Measurements from ENCODE around the gene ZBTB38. TPM values are rescaled to one million over a fixed set of nuclear protein-coding genes. Genes with fewer than 3 reads are reported as not detected.

The ZBTB38 gene
- polyA plus RNA-seq, 1 donor from 2014 or later = 18.7 TPM

DNA sequence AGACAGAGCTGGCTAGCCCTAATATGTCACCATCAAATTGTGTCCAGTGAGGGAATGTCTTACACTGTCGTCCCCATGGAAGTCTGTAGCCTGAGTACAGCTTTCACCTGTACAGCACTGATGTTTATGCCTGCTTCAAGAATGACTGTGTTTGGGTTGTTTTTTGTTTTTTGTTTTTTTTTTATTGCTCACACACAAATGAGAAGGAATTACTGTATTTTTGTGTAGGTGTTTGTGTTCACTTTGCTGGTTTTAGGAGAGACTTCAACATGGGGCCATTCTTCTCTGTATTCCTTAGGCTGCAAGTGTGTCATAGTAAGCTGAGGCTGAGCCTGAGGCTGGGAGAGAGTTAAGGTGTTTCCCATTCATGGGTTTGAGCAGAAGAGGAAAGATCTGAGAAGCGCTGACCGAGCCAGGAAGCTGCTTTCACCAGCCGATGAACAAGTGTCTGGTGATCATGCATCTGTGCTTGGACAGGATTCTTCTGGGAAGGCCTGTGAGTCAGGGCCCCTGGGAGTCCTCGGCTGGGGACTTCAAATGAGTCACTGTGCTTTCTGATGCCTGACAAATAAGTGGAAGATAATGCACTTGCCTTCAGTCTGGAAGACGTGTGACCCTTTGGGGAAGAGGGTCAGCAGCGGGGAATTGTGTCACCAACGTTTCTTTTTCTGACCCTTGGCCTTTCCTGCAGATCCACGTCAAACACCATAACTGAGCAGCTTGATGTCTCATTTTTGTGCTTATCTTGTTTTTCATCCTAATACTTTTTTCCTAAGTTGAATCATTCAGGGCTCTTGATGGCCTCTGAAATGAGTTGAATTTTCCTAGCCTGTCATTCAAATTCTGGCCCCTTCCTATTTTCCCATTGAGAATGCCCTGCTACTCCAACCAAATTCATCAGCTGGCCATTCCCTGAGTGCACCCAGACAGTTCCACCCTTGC is 36.7 kb upstream of the ZBTB38 start:
- no peak overlapping the region for H2AFZ ChIP-seq (ENCODE audit: low read depth, low read length)
- H3K27me3 ChIP-seq (ENCODE audit: insufficient read depth, low read depth, low read length) = no peaks in the 10 kb centered on the region
- no peak overlapping the region for H3K4me3 ChIP-seq (ENCODE audit: low read length)
- no peaks in the 10 kb centered on the region for H3F3A ChIP-seq (ENCODE audit: insufficient read depth, low read length, poor library complexity, severe bottlenecking)
- no peaks in the 10 kb centered on the region for H3K79me2 ChIP-seq (replicated peaks; ENCODE audit: insufficient read depth, low read length)
- no peaks in the 10 kb centered on the region for H4K20me1 ChIP-seq (ENCODE audit: insufficient read depth)
- TF ChIP-seq EP300 (conservative IDR thresholded peaks at IDR 0.05; ENCODE audit: poor library complexity, severe bottlenecking) (no peak), CTCF (IDR thresholded peaks at IDR 0.05; ENCODE audit: poor library complexity, severe bottlenecking) (no peak), SMC3 (conservative IDR thresholded peaks at IDR 0.05; ENCODE audit: poor library complexity) (no peak), MXI1 (conservative IDR thresholded peaks at IDR 0.05; ENCODE audit: poor library complexity, severe bottlenecking) (no peak), RAD21 (conservative IDR thresholded peaks at IDR 0.05) (no peak), TAF1 (IDR thresholded peaks at IDR 0.05; ENCODE audit: low read depth) (no peak), REST (IDR thresholded peaks at IDR 0.05; ENCODE audit: borderline replicate concordance) (no peak), POLR2AphosphoS5 (IDR thresholded peaks at IDR 0.05) (no peak), EZH2 (IDR thresholded peaks at IDR 0.05; ENCODE audit: borderline replicate concordance, insufficient read depth, low read length, poor library complexity, severe bottlenecking) (no peak)
- no peaks in the 10 kb centered on the region for H3K9me2 ChIP-seq (ENCODE audit: insufficient read depth, low read length)
- no peak overlapping the region for H3K4me2 ChIP-seq (ENCODE audit: low read length)
- no peaks in the 10 kb centered on the region for H3K36me3 ChIP-seq (ENCODE audit: insufficient read depth, low read length)
- H3K9ac ChIP-seq (ENCODE audit: low read length) = no peak overlapping the region
- no peak overlapping the region for H3K27ac ChIP-seq (ENCODE audit: low read length)
- H3K9me3 ChIP-seq (ENCODE audit: low read length) = no peaks in the 10 kb centered on the region

GRCh38 chr3:141332416-141332815 is 35.9 kb upstream of the ZBTB38 start:
- Histone ChIP-seq H3K9me3 (ENCODE audit: low read length) (no peaks in the 10 kb centered on the region), H3K4me3 (ENCODE audit: low read length) (no peak overlapping the region), H3K36me3 (ENCODE audit: insufficient read depth, low read length) (no peaks in the 10 kb centered on the region), H3K9ac (ENCODE audit: low read length) (no peak overlapping the region), H4K20me1 (ENCODE audit: insufficient read depth) (no peaks in the 10 kb centered on the region), H3K9me2 (ENCODE audit: insufficient read depth, low read length) (no peaks in the 10 kb centered on the region), H3K4me2 (ENCODE audit: low read length) (no peak overlapping the region), H2AFZ (ENCODE audit: low read depth, low read length) (no peak overlapping the region), H3K27me3 (ENCODE audit: insufficient read depth, low read depth, low read length) (no peaks in the 10 kb centered on the region), H3K27ac (ENCODE audit: low read length) (no peak overlapping the region), H3F3A (ENCODE audit: insufficient read depth, low read length, poor library complexity, severe bottlenecking) (no peaks in the 10 kb centered on the region), H3K79me2 (replicated peaks; ENCODE audit: insufficient read depth, low read length) (no peaks in the 10 kb centered on the region)
- no peak for TF ChIP-seq EP300 (conservative IDR thresholded peaks at IDR 0.05; ENCODE audit: poor library complexity, severe bottlenecking)
- TF ChIP-seq CTCF (IDR thresholded peaks at IDR 0.05; ENCODE audit: poor library complexity, severe bottlenecking) = no peak
- no peak for TF ChIP-seq RAD21 (conservative IDR thresholded peaks at IDR 0.05)
- TF ChIP-seq MXI1 (conservative IDR thresholded peaks at IDR 0.05; ENCODE audit: poor library complexity, severe bottlenecking) = no peak
- no peak for TF ChIP-seq EZH2 (IDR thresholded peaks at IDR 0.05; ENCODE audit: borderline replicate concordance, insufficient read depth, low read length, poor library complexity, severe bottlenecking)
- no peak for TF ChIP-seq TAF1 (IDR thresholded peaks at IDR 0.05; ENCODE audit: low read depth)
- no peak for TF ChIP-seq REST (IDR thresholded peaks at IDR 0.05; ENCODE audit: borderline replicate concordance)
- no peak for TF ChIP-seq SMC3 (conservative IDR thresholded peaks at IDR 0.05; ENCODE audit: poor library complexity)
- no peak for TF ChIP-seq POLR2AphosphoS5 (IDR thresholded peaks at IDR 0.05)

Measured in neural cell (in vitro differentiated cells).